Skeletal muscle tissue (tissue), 4 donors: Measurements from ENCODE around the gene UQCC5. TPM values are rescaled to one million over a fixed set of nuclear protein-coding genes. Genes with fewer than 3 reads are reported as not detected.

Experiments used
- H3K27ac ChIP-seq: one replicate; pipeline ENCODE4 v1.7.0; 2013; ENCODE audit warnings: mild to moderate bottlenecking, low read depth, low read length, inconsistent platforms
- H3K27me3 ChIP-seq, 3 donors: one replicate each; pipeline ENCODE4 v1.7.0; 2013; ENCODE audit warnings: low read length in 3 of 3; ENCODE audit not compliant: control insufficient read depth in 3 of 3, insufficient read depth in 3 of 3
- H3K36me3 ChIP-seq, 3 donors: one replicate each; pipeline ENCODE4 v1.7.0; 2013; ENCODE audit warnings: low read length in 3 of 3; ENCODE audit not compliant: control insufficient read depth in 3 of 3, insufficient read depth in 3 of 3
- H3K4me1 ChIP-seq, 3 donors: one replicate each; pipeline ENCODE4 v1.7.0; 2013; ENCODE audit warnings: low read length in 3 of 3, mild to moderate bottlenecking in 3 of 3; ENCODE audit not compliant: control insufficient read depth in 3 of 3, insufficient read depth in 3 of 3
- H3K4me3 ChIP-seq, 3 donors: one replicate each; pipeline ENCODE4 v1.7.0; 2013; ENCODE audit warnings: low read length in 3 of 3
- H3K9ac ChIP-seq, 3 donors: one replicate each; pipeline ENCODE4 v1.7.0; 2013; ENCODE audit warnings: low read length in 3 of 3, mild to moderate bottlenecking in 3 of 3, moderate library complexity in 2 of 3, low read depth in 1 of 3
- H3K9me3 ChIP-seq, 3 donors: one replicate each; pipeline ENCODE4 v1.7.0; 2013; ENCODE audit warnings: low read length in 3 of 3; ENCODE audit not compliant: control insufficient read depth in 3 of 3
- total RNA-seq: library from RNA; depleted of rRNA; stranded (reverse); fragments of >200 nt; gene quantifications from one replicate; pipeline ENCODE4 v1.2.3, GENCODE V29; 2014
- donor health status: Osteomylitis.

UQCC5 gene
- total RNA-seq, 1 donor from 2014 or later: 1.0 TPM

DNA sequence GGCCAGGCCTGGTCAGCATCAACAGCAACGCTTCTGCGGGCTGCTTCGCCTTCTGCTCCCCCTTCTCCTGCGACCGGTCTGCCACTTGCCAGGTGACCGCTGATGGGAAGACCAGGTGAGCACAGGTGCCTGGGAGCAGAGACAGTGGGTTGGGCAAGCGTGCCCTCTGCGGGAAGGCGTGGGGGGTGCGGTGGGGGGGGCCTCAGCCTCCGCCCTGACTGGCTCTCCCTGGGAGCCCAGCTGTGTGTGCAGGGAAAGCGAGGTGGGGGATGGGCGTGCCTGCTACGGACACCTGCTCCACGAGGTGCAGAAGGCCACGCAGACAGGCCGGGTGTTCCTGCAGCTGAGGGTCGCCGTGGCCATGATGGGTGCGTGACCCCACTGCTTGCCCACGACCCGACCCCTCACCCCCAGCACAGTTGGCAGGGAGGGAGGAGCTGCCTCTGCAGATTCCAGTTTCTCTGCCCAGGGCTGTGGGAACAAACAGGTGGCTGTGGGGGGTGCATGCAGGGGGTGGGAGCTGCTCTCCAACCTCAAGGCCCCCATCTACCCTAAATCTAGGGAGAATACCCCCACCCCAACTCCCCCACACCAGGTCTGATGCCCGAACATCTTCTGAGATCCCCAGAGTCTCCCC lies 32.5 kb upstream of the UQCC5 start:
- no peaks in the 10 kb centered on the region for H3K27me3 ChIP-seq
- H3K4me1 ChIP-seq: no peaks in the 10 kb centered on the region
- H3K36me3 ChIP-seq: peaks cover 0 to 3% (median 0%) of the 10 kb centered on the region in 3 donors
- H3K4me3 ChIP-seq: no peak overlapping the region
- H3K9ac ChIP-seq: no peak overlapping the region
- no peak overlapping the region for H3K27ac ChIP-seq
- no peaks in the 10 kb centered on the region for H3K9me3 ChIP-seq

DNA sequence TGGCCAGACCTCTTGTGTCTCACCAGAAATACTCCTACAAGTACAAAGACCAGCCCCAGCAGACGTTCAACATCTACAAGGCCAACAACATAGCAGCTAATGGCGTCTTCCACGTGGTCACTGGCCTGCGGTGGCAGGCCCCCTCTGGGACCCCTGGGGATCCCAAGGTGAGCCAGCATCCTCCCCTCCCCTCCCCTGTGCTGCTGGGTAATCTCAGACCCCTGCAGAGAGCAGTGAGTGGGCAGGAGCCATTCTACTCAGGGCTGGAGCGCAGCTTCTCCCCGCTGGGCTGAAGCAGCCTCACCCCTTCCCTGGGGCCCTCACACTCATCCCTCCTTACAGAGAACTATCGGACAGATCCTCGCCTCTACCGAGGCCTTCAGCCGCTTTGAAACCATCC lies 31.4 kb upstream of the UQCC5 start:
- H3K4me1 ChIP-seq: no peaks in the 10 kb centered on the region
- no peak overlapping the region for H3K27ac ChIP-seq
- no peak overlapping the region for H3K4me3 ChIP-seq
- peaks cover 0 to 3% (median 0%) of the 10 kb centered on the region in 3 donors for H3K36me3 ChIP-seq
- no peak overlapping the region for H3K9ac ChIP-seq
- no peaks in the 10 kb centered on the region for H3K9me3 ChIP-seq
- H3K27me3 ChIP-seq: no peaks in the 10 kb centered on the region

DNA sequence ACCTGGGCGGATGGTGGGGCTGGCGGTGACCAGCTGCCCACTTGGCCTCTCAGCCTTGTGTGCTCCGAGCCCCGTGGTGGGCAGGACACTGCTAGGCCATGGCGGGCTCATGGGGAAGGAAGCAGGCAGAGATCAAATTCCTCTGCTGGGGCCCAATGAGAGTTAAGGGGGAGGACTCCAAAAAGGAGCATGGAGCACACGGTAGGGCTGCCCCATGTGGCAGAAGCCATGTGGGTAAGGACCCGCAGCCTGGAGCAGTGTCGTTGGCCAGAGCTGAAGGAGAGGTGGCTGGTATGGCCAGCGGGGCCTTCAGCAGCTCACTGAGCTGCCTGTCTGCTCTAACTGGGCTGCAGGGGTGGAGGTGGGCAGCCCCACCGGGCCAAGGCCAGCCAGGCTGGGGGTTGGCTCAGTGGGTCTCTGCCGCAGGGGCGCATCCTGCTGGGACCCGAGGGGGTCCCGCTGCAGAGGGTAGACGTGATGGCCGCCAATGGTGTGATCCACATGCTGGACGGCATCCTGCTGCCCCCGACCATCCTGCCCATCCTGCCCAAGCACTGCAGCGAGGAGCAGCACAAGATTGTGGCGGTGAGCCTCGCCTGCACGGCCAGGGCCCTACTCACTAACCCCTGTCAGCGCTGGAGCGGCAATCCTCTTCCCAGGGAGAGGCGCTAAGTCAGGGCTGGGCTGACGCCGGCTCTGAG lies 30.0 kb upstream of the UQCC5 start:
- Histone ChIP-seq H3K36me3 (peaks cover 0 to 5% (median 0%) of the 10 kb centered on the region in 3 donors), H3K4me3 (no peak overlapping the region), H3K9ac (no peak overlapping the region), H3K9me3 (no peaks in the 10 kb centered on the region), H3K27me3 (no peaks in the 10 kb centered on the region), H3K4me1 (no peaks in the 10 kb centered on the region), H3K27ac (no peak overlapping the region)

DNA sequence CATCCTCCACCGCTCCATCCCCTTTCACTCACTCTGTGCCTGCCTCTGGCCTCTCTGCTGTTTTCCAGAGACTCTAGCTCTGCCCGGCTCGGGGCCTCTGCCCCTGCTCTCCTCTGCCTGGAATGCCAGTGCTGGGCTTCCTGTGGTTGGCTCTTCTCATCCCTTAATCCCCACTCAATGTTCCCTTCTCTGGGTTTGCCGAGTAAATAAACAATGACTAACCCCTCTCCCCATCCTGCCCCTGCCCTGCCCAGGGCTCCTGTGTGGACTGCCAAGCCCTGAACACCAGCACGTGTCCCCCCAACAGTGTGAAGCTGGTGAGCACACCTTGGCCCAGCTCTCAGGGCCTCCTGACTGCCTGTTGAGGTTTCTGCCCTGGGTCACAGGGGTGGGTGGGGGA lies 29.0 kb upstream of the UQCC5 start:
- H3K27me3 ChIP-seq: no peaks in the 10 kb centered on the region
- no peak overlapping the region for H3K9ac ChIP-seq
- H3K36me3 ChIP-seq: peaks cover 0 to 6% (median 0%) of the 10 kb centered on the region in 3 donors
- no peaks in the 10 kb centered on the region for H3K9me3 ChIP-seq
- H3K27ac ChIP-seq: no peak overlapping the region
- no peaks in the 10 kb centered on the region for H3K4me1 ChIP-seq
- H3K4me3 ChIP-seq: no peak overlapping the region

DNA sequence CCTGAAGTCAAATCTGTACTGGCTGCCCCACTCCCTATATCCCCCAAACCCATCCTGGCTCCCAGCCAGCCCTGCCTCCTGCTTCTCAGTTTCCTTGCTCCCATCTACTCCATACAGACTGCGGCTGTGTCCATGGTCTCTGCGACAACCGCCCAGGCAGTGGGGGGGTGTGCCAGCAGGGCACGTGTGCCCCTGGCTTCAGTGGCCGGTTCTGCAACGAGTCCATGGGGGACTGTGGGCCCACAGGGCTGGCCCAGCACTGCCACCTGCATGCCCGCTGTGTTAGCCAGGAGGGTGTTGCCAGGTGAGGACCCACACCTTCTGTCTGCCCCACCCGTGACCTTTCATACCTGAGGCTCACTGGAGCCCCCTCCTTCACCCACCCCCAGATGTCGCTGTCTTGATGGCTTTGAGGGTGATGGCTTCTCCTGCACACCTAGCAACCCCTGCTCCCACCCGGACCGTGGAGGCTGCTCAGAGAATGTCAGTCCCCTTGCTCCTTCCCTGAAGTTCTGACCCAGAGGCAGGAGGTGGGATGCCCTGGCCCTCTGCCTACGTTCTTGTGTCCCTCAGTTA lies 26.6 kb upstream of the UQCC5 start:
- no peak overlapping the region for H3K4me3 ChIP-seq
- H3K27ac ChIP-seq: no peak overlapping the region
- H3K9me3 ChIP-seq: no peaks in the 10 kb centered on the region
- no peaks in the 10 kb centered on the region for H3K27me3 ChIP-seq
- H3K9ac ChIP-seq: no peak overlapping the region
- peaks cover 0 to 6% (median 0%) of the 10 kb centered on the region in 3 donors for H3K36me3 ChIP-seq
- no peaks in the 10 kb centered on the region for H3K4me1 ChIP-seq

DNA sequence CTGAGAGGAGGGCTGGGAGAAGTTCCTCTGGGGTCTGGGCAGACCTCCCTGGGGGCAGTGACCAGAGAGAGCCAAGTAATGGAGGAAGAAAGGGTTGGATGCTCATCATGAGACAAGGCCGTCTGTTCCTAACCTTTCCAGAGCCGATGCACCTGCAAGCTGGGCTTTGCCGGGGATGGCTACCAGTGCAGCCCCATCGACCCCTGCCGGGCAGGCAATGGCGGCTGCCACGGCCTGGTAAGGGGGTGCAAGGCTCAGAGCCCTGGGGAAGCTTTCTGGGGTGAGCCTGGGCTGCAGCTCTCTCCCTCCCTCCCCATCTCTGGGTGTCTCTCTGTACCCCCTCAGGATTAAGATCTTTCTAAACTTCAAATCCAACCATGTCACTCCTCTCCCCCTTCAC lies 24.9 kb upstream of the UQCC5 start:
- Histone ChIP-seq H3K9me3 (no peaks in the 10 kb centered on the region), H3K27me3 (no peaks in the 10 kb centered on the region), H3K9ac (no peak overlapping the region), H3K4me3 (no peak overlapping the region), H3K36me3 (peaks cover 0 to 6% (median 0%) of the 10 kb centered on the region in 3 donors), H3K4me1 (peaks cover 0 to 2% (median 0%) of the 10 kb centered on the region in 3 donors), H3K27ac (no peak overlapping the region)

DNA sequence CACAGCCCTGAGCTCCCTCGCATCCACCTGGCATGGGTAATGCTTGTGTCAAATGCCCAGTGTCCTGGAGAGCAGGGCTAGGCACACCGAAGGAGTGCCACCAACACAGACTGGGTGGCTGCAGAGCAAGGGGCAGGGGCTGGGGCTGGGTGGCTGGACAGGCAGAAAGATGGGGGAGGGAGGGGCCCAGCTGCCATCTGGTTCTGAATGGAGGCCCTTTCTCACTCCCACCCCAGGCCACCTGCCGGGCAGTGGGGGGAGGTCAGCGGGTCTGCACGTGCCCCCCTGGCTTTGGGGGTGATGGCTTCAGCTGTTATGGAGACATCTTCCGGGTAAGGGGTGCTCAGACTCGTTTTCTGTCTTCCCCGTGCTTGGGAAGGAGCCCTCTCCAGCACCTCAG lies 24.3 kb upstream of the UQCC5 start:
- H3K4me1 ChIP-seq: peaks cover 0 to 2% (median 0%) of the 10 kb centered on the region in 3 donors
- H3K27me3 ChIP-seq: no peaks in the 10 kb centered on the region
- H3K36me3 ChIP-seq: peaks cover 0 to 6% (median 0%) of the 10 kb centered on the region in 3 donors
- H3K4me3 ChIP-seq: no peak overlapping the region
- H3K9ac ChIP-seq: no peak overlapping the region
- H3K9me3 ChIP-seq: no peaks in the 10 kb centered on the region
- H3K27ac ChIP-seq: no peak overlapping the region

DNA sequence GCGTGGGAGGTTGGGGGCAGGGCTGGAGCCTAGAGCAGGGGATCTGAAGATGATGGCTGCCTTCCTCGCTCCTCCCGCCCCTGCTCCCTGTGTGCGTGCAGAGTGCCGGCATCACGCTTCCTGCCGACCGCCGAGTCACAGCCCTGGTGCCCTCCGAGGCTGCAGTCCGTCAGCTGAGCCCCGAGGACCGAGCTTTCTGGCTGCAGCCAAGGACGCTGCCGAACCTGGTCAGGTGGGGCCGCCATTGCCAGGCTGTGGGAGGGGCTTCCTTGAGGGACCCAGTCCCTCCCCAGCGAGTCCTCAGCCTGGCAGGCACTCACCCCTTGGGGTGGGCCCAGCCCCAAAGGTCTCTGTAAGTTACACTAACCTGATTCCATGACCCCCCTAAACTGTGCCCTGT lies 23.7 kb upstream of the UQCC5 start:
- Histone ChIP-seq H3K9me3 (no peaks in the 10 kb centered on the region), H3K4me3 (no peak overlapping the region), H3K36me3 (peaks cover 0 to 6% (median 0%) of the 10 kb centered on the region in 3 donors), H3K27me3 (no peaks in the 10 kb centered on the region), H3K4me1 (peaks cover 0 to 2% (median 0%) of the 10 kb centered on the region in 3 donors), H3K9ac (no peak overlapping the region), H3K27ac (no peak overlapping the region)

DNA sequence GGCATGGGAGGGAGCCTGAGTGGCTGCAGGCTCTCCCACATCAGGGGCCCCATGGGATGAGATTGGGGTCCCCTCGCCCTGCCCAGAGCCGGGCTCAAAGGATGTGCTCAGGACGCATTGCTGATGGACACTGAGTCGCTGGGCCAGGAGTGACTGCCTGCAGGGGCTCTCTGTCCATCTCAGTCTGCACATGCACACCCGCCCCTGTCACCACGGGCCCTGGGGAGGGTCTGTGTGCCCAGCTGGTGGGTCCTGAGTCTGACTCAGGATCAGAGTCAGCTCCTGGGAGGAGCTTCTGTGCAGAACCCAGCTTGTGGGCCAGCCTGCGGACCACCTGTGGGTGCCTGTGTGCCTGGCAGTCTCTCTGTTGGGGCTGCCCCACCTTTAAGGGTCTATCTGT lies 23.1 kb upstream of the UQCC5 start:
- H3K9ac ChIP-seq: no peak overlapping the region
- no peak overlapping the region for H3K27ac ChIP-seq
- H3K27me3 ChIP-seq: no peaks in the 10 kb centered on the region
- H3K4me1 ChIP-seq: peaks cover 0 to 2% (median 0%) of the 10 kb centered on the region in 3 donors
- H3K36me3 ChIP-seq: peaks cover 0 to 2% (median 0%) of the 10 kb centered on the region in 3 donors
- no peaks in the 10 kb centered on the region for H3K9me3 ChIP-seq
- H3K4me3 ChIP-seq: no peak overlapping the region

DNA sequence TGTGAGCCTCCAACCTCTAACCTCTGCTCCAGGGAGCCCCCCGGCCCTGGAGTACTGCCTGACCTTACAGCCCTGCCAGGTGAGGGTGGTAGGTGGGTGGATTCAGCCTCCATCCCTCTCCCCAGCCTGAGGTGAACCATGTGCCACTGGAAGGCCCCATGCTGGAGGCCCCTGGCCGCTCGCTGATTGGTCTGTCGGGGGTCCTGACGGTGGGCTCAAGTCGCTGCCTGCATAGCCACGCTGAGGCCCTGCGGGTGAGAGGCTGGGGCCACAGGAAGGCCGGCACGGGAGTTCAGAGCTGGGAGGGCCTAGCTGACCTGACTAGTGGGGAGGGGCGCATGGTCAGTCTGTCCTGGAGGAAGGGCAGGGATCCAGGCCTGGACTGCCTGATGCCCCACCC lies 21.8 kb upstream of the UQCC5 start:
- Histone ChIP-seq H3K4me1 (peaks cover 0 to 4% (median 0%) of the 10 kb centered on the region in 3 donors), H3K27me3 (no peaks in the 10 kb centered on the region), H3K9ac (no peak overlapping the region), H3K9me3 (no peaks in the 10 kb centered on the region), H3K4me3 (no peak overlapping the region), H3K27ac (no peak overlapping the region), H3K36me3 (peaks cover 0 to 2% (median 0%) of the 10 kb centered on the region in 3 donors)
